Stimulated activated CD4-positive, alpha-beta T cell treated with anti-CD3 and anti-CD28 coated beads, Interleukin-12 subunit alpha, Interleukin-12 subunit beta, amount 100 ng/mL, for 4 hours (primary cell): ENCODE results near the gene REPS2.

Experiments
- DNase-seq: peaks from one replicate; pipeline ENCODE4 v3.0.0-alpha.2; 2020

Gene REPS2

DNA sequence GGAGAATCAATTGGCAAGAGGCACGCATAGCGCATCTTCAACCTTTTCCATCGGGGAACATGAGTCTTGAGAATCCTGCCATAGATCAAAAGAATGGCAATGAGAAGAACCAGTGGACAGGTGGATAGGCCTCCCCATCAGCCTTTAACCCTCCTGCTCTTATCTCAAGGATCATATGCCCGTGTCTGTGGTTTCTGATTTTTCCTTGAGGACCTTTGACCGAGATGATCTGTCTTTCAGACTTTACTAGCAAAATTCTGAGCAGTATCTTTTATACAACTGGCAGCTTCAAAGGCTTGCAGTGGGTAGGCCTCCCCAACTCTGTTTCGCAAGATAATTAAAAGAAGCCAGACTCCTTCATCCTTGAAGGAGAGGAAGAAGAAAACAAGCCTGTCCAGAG is 174.4 kb downstream of the REPS2 start:
- no peak for DNase-seq

DNA sequence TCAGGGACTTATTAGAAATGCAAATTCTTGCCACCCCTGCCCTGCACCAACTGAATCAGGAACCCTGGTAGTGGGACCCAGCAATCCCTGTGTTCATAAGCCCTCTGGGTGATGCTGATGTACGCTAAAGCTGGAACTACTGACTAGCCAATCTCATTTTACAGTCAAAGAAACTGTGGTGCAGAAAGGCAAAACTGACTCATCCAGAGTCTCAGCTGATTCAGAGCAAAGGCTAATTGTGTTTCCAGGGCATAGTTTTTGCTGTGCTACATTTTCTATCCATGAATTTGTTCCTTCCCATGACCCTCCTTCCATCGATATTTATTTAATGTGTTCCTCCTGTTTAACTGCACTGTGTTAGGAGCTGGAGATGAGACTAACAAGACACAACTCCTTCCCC is 207.5 kb downstream of the REPS2 start:
- DNase-seq: no peak

DNA sequence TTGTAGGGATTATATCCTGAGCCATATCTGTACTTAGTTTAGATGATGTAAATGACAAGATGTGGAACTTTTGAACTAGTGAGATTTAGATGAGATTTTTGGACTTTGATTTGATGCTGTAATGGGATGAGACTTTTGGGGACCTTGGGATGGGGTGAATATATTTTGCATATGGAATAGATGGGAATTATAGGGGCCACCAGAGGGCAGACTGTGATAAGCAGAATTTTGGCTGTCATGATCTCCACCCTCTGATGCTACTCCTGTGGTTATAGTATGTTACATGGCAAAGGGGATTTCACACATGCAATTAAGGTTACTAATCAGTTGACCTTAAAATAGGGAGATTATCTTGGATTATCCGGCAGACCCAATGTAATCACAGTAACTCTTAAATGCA is 214.5 kb downstream of the REPS2 start:
- no peak for DNase-seq

DNA sequence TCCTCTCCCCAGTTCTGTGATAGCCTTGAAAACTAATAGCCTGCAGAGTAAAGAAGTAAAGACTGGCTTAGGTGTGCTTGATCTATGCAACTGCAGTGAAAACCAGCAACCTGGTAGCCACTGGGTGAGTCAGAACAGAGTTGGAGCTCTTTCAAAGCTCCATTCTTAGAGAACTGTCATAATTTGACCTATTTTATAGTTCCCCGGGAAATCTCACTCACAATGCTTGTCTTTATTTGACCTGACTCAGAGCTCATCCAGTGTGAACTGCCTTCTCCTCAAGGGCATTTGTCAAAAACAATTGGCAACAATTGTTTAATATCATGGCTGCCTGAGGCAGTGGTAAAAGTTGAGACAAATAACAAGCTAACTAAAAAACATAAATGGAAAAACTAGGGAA is 215.5 kb downstream of the REPS2 start:
- DNase-seq: no peak

DNA sequence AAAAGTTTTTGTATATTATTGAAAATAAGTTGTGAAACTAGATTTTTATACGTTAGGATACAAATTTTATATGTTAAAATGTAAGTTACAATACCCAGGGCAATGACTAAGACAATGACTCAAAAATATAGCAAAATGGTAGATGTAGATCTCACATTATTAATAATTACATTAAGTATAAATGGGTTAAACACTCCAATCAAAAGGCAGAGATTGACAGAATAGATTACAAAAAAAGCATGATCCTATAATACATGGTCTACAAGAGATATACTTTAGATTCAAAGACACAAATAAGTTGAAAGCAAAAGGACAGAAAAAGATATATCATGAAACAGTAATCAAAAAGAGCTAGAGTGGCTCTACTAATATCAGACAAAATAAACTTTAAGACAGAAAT is 217.6 kb downstream of the REPS2 start:
- no peak for DNase-seq

DNA sequence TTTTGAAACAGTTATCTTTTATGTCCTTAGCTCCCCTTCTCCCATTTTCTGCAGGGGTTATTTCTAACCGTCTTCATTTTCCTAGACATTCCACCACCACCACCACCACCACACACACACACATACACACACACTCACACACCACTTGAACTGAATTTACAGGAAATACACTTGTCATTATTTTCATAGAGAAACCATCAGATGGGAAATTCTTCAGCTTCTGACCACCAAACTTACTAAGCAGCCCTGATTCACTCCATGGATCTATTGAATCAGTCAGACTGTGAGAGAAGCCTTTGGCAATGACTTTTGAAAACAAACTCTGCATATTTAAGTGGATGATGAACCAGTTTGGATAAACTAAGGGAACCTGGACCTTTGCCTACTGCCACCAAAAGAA is 218.5 kb downstream of the REPS2 start:
- DNase-seq: no peak

DNA sequence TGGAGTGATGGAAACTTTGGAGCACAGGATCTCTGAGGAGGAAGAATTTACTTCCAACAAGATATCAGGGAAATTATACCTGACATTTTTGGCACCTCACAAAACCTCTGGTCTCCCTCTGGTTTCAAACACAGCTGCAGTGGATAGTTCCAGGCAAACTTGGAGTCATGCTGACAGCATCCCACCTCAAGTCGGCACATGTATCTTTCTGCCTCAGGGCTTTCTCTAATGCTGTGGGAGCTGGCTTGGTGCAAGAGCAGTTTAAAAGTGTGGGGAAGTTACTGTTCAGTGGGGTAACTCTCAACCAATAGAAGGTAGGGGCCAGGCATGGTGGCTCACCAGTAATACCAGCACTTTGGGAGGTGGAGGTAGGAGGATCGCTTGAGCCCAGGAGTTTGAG is 221.5 kb downstream of the REPS2 start:
- no peak for DNase-seq

DNA sequence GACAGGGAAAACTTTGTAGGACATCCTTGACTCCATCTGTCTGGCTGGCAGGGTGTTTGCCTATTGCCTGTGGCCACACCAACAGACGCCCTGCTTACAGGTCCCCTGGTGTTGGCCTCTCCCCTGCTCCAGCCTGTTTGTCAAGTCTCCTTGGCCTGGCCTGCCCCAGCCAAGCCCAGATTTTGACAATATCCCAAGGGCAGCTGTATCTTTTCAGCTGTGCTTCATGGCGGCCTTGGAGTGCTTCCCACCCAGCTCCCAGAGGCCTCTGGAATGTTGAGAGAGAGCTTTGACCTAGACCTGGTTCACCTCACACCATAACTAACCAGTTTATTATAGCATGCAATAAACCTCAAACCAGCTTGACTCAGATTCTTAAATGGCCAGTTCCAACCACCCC is 224.5 kb downstream of the REPS2 start:
- no peak for DNase-seq

DNA sequence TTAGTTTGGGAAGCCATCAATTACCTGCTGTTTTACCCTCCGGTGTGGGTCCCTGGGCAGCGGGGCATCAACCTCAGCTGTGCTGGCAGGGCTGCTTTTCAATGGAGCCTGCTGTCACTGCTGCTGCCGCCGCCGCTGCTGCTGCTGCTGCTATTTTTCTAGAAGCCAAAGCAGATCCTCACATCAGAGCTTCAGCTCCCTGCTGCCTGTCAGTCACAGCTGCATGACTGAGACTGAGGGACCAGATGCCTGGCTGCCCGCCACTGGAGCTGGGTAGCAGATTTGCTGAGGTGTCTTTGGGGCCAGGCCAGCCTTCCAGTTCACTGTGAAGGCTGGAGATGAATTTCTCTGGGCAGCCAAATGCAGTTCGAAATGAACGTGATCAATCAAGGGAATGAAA is 228.2 kb downstream of the REPS2 start:
- no peak for DNase-seq

DNA sequence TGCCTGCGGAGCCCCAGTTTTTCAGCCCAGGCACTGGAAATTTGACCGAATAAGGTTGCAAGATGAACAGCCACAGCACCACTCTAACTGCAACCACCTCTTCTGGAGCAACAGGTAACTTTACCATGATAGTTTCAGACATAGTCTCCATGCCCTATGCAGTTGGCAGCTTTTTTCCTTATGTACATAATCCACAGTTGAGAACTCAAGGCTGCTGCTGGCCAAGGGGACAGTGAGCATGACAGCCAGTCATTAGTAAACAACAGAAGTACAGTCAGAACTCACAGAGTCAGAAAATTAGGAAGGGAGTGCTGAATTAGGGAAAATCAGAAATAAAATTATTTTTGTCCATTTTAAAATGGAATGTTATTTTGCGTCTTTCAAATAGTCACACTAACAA is 235.9 kb downstream of the REPS2 start:
- no peak for DNase-seq

DNA sequence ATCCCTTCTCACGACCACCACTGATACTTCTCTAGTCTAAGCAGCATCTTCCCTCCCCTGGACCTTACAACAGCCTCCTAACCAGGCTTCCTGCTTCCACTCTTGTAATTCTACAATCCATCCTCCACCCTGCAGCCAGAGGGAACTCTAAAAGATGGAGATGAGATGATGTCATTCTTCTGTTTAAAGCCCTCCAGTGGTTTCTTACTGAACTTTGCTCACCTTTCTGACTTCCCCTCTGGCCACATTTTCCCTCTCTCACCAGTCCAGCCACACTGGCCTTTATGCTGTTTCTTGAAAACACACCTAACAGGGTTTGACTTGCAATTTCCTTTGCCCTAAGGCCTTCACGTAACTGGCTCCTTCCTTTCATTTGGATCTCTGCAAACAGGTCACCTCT is 237.1 kb downstream of the REPS2 start:
- DNase-seq: no peak

DNA sequence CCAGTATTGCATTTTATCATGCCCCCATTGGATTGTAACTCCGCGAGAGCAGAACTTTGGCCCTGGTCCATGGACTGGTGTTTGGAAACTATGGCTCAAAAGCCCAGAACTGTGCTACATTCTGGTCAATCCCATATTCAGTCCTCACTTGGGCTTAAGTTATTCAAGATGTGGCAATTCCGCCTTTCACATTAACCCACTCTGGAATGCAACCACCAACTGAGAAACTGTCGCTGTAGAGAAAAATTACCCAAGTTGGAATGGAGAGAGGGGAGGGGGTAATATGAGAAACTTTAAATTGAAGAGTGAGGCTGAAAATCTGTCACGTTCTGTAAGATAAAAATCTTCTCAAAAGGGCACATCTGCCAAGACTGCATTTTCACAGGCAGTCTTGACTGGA is 239.0 kb downstream of the REPS2 start:
- no peak for DNase-seq

DNA sequence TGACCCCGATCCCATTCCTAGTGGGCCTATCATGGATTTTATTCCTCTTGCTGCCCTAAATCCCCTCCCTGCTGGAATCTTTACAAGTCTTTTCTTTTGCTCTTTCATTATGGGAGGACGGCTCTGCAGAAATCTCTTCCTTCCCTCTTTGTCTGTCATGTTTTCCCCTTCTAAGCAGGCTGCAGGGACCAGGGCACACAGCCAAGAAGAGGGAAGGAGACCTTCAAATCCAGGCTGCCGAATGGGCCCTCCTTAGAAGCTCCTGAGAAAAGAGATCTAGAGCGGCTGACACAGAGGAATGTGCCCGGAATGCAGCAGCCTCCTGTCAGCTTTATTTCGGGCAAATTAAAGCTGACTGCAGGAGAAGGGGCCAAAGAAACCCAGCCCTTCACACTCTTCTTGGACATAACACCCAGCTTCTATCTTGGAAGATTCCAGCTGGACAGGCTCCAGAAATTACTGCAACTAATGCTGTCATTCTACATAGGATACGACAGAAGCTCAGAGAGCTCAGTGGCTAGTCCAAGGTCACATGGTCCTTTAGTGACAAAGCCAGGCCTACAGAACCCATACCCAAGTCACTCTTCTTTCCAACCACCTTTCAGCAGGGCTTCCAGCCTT is 240.8 kb downstream of the REPS2 start:
- no peak for DNase-seq

DNA sequence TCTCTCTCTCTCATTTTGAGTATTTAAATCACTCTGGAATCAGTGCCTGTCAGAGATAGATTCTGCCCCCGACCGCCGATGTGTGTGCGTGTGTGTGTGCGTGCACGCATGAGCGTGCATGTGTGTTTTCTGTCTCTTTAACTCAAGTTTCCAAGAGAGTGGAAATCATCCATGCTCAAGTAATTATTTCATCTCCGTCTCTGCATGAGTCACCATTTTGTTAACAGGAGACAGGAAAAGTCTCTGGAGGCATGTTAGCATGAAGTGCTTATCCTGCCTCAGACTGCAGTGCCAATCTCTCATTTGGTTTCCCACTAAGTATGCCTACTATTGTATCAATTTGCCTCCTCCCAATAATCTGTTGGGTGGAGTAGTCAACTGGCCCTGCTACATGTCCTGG is 245.6 kb downstream of the REPS2 start:
- DNase-seq: no peak
